AG09309 (cell line): ENCODE measurements around the gene CACNA1F.

ENCODE experiments used
- DNase-seq: peaks from one replicate; pipeline ENCODE4 v3.0.0-alpha.2; 2010; ENCODE audit warnings: low read depth
- H3K4me3 ChIP-seq: 2 replicates; pipeline ENCODE4 v1.5.1; 2011; ENCODE audit warnings: mild to moderate bottlenecking, low read depth, low read length, moderate library complexity; ENCODE audit not compliant: control insufficient read depth
- CTCF ChIP-seq: IDR thresholded peaks from 2 replicates; pipeline ENCODE4 v1.5.1; 2011; ENCODE audit warnings: mild to moderate bottlenecking, low read depth, low read length, inconsistent platforms; ENCODE audit not compliant: insufficient read depth, control insufficient read depth; ENCODE audit errors: missing control alignments

Gene CACNA1F

GRCh38 chrX:49225858-49226257 lies 7.3 kb downstream of the CACNA1F start:
- H3K4me3 ChIP-seq = no peak overlapping the region
- TF ChIP-seq CTCF = no peak
- no peak for DNase-seq

DNA sequence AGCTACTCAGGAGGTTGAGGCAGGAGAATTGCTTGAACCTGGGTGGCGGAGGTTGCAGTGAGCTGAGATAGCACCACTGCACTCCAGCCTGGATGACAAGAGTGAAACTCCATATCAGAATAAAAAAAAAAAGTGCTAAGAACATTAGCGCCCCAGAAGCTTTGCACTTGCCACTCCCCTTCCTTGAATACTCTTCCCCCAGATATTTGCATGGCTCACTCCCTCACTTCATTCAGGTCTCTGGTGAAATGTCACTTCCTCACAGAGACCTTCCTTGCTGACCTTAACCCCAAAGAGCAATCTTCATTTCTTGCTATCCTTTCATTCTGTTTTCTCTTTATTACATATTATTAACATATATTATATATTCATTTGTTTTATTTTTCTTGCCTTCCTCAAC lies 11.3 kb downstream of the CACNA1F start:
- no peak overlapping the region for H3K4me3 ChIP-seq
- no peak for TF ChIP-seq CTCF
- DNase-seq = no peak

DNA sequence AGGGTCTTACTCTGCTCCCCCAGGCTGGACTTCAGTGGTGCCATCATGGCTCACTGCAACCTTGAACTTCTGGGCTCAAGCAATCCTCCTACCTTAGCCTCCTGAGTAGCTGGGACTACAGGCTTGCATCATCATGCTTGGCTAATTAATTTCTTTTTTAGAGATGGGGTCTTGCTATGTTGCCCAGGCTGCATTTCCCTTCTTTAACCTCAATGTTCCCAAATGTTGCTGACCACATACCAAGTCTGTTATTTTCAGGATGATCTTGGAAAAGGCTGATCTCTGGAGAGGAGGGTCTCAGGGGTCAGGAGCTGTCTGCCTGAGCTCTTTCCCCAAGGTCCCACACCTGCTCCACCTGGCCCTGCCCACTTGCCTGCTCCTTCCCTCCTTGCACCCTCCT lies 13.0 kb downstream of the CACNA1F start:
- TF ChIP-seq CTCF = no peak
- no peak for DNase-seq
- H3K4me3 ChIP-seq = no peak overlapping the region

- no peak for TF ChIP-seq CTCF
- no peak for DNase-seq
- H3K4me3 ChIP-seq = no peak overlapping the region
Measured at GRCh38 chrX:49214996-49215526, 18.1 kb downstream of the CACNA1F start.

DNA sequence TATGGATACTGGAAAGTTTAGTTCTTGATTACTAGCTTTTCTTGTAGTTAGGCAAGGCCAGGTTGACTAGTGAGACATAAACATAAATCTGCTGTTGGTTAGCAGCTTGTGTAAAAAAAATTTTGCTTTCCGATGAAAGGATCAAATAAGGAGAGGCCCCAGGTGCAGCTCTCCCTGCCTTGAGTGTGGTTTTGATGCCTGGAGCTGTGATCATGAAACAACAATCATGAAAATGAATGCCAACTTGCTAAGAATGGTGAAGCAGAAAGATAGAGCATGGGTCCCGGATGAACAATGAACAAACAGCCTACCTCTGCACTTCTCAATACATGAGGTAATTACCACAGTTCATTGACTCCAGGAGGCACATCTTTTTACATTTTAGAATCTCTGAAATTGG lies 18.7 kb downstream of the CACNA1F start:
- TF ChIP-seq CTCF = no peak
- DNase-seq = no peak
- no peak overlapping the region for H3K4me3 ChIP-seq

GRCh38 chrX:49212861-49213260 lies 20.3 kb downstream of the CACNA1F start:
- no peak overlapping the region for H3K4me3 ChIP-seq
- TF ChIP-seq CTCF = no peak
- no peak for DNase-seq

GRCh38 chrX:49212209-49212608 lies 20.9 kb downstream of the CACNA1F start:
- TF ChIP-seq CTCF = no peak
- no peak overlapping the region for H3K4me3 ChIP-seq

More at GRCh38 chrX:49212209-49212608, 20.9 kb downstream of the CACNA1F start:
- DNase-seq = no peak
